GM21381 (cell line): ENCODE data around the gene CARD9.
"Not testable (repeated sequence)": the region's sequence is repeated elsewhere in the genome, so short reads cannot be mapped to it uniquely, and the experiment has no call there.

Experiments used
- ATAC-seq: cut with Tn5 transposase; IDR thresholded peaks from one replicate; pipeline ENCODE4 v1.9.1; 2021; ENCODE audit warnings: mild to moderate bottlenecking, moderate library complexity; ENCODE audit not compliant: unreplicated experiment

The CARD9 gene

DNA sequence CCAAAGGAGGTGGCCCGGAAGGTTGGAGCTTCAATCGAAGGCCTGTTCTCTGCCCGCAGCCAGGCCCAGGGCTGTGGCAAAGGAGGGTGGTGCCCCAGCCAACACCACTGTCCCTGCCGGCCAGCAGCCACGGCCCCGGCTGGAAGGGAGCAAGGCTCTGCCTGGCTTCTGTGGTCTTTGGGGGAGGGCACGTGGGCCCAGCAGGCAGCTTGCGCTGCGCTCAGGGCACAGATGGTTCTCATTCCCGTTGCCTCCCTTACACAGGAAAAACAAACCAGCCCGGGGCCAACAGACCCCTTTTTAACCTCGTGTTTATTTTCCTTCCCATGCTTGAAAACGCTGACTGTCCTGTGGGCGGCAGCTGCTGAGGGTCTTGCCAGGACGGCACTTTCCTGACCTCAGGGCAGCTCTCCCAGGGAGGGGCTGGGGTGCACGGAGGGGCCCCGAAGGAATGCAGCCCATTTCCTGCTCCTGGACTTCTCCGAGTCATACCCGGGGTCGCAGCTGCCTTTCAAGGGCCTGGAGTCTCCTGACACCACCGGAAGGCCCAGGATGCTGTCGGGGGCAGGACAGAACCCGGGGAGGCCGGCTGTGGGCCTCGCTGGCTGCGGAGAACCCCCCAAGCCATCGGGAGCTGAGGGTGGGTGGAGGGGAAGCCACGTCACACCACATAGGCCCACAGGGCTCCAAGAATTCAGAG, 47.3 kb downstream of the CARD9 start:
- ATAC-seq: no peak

DNA sequence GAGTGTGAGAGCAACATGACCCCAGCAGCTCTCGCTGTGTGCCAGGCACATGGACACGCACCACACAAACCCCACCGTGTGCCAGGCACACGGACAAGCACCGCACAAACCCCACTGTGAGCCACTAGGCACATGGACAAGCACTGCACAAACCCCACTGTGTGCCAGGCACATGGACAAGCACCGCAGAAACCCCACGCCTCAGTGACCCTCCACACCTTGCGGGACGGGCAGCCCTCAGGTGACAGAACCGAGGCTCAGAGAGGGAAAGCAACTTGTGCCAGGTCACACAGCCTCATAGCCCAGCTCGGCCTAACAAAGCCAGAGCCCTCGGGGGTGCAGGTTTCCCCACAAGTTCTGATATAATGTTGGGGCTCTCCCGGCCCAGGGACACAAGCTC, 48.1 kb downstream of the CARD9 start:
- no peak for ATAC-seq

DNA sequence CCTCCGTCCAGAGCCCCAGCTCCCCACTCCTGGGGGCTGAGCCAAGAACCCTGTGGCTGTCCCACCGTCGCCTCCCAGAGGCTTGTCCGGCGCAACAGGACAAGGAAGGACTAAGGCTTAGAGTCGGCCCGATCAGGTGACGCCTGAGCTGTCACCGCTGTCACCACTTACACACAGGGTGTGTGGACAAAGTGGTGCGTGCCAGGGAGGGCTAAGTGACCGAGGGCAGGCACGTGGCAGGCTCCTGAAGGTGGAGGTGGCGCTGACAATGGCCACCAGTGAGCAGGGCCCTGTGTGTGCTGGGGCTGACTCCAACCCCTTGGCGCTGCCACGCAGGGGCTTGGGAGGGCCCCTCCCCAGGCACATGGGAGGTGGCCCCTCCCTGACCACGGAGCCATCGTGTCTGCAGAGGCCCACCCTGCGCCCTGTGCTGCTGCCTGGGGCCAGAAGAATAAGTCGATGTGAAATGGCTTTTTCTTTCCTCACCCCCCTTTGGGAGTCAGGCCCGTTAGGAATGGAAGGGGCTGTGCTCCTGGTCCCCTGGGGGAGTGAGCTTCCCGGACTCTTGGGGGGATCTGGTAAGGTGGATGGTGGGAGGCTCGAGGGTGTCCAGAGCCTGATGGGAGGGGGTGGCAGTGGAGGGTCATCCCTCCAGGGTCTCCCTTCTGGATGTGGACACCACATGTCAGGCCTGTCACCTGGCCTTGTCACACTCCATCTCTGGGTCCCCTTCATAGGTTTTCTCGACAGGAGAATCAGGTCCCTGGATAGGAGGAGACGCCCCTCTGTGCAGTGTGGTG, 48.8 kb downstream of the CARD9 start:
- no peak for ATAC-seq

DNA sequence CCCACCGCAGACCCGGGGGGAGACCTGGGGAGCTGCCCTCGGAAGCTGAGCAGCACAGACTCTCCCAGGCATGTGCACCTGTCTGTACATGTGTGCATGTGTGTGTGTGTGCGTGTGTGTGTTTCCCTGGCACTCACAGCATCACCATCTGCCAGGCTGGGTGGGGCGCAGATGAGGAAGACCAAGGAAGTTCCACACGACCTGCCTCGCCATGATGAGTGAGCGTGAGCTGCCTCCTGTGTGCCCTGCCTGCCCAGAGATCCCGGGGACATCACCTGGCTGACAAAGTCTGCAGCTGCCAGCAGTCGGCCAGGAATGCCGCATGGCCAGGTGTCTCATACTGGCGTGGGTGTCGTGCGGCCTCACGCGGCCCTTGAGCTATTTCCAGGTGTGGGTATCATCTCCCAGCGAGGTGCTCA, 50.1 kb downstream of the CARD9 start:
- no peak for ATAC-seq

DNA sequence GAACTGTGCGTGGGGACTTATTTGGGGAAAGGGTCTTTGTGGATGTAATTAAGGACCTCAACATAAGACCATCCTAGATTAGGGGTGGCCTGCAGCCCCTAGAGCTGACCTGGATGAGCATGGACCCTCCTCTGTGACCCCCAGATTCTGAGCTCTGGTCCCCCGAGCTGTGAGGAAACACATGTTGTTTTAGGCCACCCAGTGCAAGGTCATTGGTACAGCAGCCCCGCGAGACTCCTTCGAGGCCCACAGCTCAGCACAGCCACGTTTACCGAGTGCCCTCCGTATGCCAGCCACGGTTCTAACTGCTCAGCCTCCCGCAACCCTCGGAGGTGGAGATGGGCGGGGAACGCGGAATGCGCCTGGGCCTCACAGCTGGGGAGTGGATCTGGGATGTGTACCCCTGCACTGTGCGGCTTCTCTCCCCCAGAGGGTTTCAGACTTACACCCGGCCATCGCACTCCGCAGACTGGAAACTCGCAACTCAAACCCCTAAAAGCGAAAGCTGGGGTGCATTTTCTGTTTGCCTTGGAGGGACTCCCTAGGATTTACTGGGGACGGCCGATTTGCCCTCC, 50.6 kb downstream of the CARD9 start:
- ATAC-seq: no peak

DNA sequence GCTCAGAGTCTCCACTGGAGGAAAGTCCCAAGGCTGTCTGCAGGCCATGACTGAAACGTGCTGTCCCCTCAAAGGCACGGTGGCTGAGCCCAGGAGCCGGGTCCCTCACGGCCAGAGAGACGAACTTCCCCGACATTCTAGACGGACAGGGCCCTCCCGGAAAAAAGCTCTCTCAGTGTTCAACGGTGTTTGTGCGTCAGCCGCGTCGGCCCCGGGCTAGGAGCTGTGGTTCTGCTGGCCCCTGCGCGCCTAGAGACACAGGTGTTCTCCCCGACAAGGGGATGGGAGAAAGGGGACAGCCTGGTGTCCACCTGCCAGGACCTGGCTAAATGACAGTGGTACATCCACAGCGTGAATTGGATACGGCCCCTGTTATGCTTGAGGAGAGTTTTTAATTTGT, 51.9 kb downstream of the CARD9 start:
- no peak for ATAC-seq

DNA sequence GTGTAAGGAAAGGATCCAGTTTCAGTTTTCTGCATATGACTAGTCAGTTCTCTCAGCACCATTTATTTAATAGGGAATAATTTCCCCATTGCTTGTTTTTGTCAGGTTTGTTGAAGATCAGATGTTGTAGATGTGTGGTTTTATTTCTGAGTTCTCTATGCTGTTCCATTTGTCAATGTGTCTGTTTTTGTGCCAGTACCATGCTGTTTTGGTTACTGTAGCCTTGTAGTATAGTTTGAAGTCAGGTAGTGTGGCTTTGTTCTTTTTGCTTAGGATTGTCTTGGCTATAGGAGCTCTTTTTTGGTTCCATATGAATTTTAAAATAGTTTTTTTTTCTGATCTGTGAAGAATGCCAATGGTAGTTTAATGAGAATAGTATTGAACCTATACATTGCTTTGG, 52.5 kb downstream of the CARD9 start:
- ATAC-seq: not testable (repeated sequence)

DNA sequence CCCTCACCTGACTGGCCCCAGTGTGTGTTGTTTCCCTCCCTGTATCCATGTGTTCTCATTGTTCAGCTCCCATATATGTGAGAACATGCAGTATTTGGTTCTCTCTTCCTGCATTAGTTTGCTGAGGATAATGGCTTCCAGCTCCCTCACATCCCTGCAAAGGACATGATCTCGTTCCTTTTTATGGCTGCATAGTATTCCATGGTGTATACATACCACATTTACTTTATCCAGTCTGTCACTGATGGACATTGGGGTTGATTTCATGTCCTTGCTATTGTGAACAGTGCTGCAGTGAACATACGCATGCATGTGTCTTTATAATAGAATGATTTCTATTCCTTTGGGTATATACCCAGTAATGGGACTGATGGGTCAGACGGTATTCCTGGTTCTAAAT, 53.5 kb downstream of the CARD9 start:
- not testable (repeated sequence) for ATAC-seq

DNA sequence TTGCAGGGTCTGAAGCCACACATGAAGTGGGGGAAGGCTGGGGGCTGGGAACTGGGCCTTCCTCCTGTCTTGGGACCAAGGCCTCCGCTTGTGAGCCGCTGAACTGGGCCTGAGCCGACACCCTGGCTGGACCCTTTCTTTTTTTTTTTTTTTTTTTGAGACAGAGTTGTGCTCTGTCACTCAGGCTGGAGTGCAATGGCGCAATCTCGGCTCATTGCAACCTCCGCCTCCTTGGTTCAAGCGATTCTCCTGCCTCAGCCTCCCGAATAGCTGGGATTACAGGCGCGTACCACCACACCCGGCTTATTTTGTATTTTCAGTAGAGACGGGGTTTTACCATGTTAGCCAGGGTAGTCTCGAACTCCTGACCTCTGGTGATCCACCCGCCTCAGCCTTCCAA, 54.2 kb downstream of the CARD9 start:
- not testable (repeated sequence) for ATAC-seq

DNA sequence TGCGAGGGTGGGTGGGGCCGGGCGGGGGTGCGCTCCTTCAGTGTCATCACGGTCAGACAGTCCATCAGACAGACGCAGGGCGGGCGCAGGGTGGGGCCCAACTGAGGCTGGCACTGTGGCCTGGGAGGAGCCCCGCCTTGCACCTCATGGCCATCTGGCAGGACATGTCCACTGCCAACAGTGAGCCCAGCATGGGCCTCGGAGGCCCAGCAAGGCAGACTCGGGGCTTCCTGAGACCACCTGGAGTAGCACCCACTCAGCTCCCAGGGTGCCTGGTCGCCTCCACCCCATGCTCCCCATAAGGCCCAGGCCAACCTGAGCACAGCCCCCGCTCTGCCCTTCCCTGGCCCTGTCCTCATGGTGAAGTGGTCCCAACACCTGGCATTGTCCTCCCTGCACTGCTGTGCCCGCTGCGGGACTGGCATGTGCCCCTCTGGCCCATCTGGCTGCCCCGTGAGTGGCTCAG, 54.7 kb downstream of the CARD9 start:
- ATAC-seq: no peak

DNA sequence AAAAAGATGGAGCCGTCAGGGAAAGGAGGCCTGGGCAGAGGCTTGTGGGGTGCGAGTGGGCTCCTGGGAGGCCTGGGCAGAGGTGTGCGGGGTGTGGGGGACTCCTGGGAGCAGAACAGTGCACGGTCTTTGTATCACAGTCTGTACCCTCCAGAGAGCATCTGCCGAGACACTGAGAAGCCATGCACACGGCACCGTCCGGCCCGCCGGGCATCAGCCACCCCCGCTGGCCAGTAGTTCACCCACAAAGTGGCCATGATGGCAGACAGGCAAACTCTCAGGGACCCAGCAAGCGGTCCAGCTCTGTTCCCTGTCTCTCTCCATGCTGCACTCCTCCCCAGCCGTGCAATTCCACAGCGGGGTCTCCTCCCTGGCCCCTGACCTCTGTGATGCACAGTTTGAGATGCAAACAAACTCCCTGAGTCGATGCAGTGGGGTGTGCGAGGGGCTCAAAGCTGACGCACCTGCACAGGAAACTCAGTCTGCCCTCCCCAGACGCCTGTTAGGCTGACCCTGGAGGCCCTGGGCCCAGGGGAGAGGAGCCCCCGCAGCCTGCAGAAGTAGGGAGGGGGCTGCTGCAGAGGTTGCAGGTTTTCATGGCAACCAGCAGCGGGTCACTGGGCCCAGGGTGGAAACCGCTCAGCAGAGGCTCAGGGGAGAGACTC, 55.2 kb downstream of the CARD9 start:
- ATAC-seq: no peak

DNA sequence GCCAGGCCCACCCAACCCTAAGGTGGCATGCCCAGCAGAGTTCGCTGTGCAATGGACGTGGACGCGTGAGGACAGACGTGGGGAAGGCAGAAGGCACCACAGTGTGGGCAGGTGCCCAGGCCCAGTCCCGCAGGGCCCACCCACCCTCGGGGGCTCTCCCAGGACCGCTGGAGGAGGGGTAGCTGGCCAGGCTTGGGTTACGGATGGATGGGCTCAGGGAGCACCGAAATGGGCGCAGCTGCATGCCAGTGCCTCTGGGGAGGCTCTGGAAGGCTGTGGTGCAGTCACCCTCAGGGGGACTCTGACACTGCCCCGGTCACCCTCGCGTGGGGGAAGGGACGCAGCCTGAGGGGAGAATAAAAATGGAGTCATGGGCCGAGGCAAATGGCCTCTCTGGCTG, 55.8 kb downstream of the CARD9 start:
- no peak for ATAC-seq

DNA sequence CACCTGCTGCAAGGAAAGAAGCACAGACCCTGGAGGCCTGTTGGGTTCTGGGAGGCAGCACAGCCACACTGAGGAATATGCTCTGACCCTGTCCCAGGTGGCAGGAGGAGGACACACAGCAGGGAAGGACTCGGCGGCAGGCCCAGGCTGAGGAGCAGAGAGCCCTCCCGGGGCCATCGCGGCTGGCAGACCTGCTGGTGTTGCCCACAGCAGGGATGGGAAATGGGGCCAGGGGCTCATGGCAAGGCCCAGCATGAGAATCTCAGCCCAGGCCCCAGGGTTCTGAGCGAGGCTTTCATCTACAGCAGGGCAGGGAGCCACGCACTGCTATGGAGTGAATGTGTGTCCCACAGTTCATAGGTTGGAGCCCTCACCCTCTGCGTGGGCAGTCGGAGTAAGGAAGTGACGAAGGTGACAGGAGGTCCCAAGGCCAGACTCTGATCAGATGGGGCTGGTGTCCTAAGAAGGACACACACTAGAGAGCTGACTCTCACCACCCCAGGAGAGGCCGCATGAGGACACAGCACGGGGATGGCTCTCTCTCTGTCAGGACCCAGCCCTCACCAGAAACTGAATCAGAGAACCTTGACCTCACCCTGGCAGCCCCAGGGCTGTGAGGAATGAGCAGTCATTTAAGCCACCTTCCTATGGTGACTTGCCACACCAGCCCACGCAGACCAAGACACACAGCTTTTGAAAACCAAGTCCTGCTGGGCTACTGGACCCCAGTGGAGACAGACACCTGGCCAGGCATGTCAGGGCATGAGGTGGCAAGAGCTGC, 56.4 kb downstream of the CARD9 start:
- no peak for ATAC-seq

DNA sequence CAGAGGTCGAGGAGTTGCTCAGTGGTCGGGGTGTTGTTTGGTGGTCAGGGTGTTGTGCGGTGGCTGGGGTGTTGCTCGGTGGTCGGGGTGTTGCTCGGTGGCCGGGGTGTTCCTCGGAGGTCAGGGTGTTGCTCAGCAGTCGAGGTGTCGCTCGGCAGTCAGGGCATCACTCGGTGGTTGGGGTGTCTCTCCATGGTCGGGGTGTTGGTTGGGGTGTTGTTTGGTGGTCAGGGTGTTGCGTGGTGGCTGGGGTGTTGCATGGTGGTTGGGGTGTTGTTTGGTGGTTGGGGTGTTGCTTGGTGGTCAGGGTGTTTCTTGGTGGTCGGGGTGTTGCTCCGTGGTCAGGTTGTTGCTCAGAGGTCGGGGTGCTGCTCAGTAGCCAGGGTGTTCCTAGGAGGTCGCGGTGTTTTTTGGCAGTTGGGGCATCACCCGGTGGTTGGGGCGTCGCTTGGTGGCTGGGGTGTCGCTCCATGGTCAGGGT, 57.2 kb downstream of the CARD9 start:
- no peak for ATAC-seq

DNA sequence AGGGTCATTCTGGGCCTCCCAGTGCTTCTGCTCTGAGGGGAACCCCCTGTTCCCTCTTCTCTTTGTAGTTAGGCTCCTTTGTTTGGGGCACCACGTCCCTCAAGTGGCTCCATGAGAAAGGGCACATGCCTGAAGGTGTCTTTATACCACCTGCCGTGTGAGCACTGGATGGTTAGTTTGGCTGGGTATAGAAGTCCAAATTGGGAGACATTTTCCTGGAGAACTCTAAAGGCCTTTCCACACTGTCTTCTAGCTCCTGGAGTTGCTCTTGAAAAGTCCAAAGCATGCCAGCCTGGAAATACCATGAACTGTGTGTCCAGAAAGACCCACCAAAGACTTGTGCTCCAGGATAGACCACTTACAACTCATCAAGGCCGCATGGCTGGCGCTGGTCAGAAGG, 58.5 kb downstream of the CARD9 start:
- ATAC-seq: no peak

DNA sequence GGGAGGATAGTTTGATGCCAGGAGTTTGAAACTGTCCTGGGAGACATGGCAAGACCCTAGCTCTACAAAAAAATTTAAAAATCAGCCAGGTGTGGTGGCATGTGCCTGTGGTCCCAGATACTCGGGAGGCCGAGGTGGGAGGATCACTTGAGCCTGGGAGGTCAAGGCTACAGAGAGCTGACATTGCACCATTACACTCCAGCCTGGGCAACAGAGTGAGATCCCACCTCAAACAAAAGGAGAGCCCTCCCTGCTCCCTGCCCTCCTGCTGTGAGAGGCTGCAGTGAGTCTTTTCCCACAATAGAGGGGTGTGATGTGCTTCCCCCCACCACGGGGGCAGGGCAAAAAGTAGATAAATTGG, 59.4 kb downstream of the CARD9 start:
- no peak for ATAC-seq
